HL-60 (cell line): Measurements from ENCODE around the gene PPP1R12C.
A peak's percentile ranks its signal among the peaks of the same experiment; 100 is the strongest.

Experiments used
- DNase-seq, 2 experiments: peaks; one replicate each; pipeline ENCODE4 v3.0.0-alpha.2; 2010 to 2020; ENCODE audit warnings: low read depth in 1 of 2, low spot score in 1 of 2
- H3K27ac ChIP-seq: fragments of 250-450 bp; sonication (Bioruptor Pico); replicated peaks from 2 replicates; pipeline ENCODE4 v1.5.1; 2020; ENCODE audit warnings: mild to moderate bottlenecking, moderate library complexity
- H3K27me3 ChIP-seq: fragments of 250-450 bp; sonication (Bioruptor Pico); 2 replicates; pipeline ENCODE4 v1.5.1; 2021; ENCODE audit warnings: mild to moderate bottlenecking, moderate library complexity; ENCODE audit not compliant: insufficient read depth, poor library complexity, severe bottlenecking
- H3K4me3 ChIP-seq: replicated peaks from 2 replicates; pipeline ENCODE4 v1.5.1; 2011; ENCODE audit warnings: mild to moderate bottlenecking, control low read depth, low read length; ENCODE audit not compliant: insufficient read depth
- GABPA ChIP-seq: IDR thresholded peaks from 2 replicates; pipeline ENCODE4 v1.6.1; 2012; ENCODE audit warnings: low read depth
- POLR2AphosphoS5 ChIP-seq: IDR thresholded peaks from 2 replicates; pipeline ENCODE4 v1.6.1; 2012; ENCODE audit warnings: low read depth
- REST ChIP-seq: IDR thresholded peaks from 2 replicates; pipeline ENCODE4 v1.6.1; 2012; ENCODE audit warnings: low read depth; ENCODE audit not compliant: insufficient replicate concordance
- SPI1 ChIP-seq: IDR thresholded peaks from 2 replicates; pipeline ENCODE4 v1.6.1; 2012; ENCODE audit warnings: low read depth, mild to moderate bottlenecking, borderline replicate concordance
- TF ChIP-seq, protein P1 (sequence below): IDR thresholded peaks from one replicate; pipeline ENCODE4 v1.5.1; 2011; ENCODE audit warnings: low read length, control low read depth, inconsistent platforms; ENCODE audit not compliant: insufficient read depth

Gene PPP1R12C

DNA sequence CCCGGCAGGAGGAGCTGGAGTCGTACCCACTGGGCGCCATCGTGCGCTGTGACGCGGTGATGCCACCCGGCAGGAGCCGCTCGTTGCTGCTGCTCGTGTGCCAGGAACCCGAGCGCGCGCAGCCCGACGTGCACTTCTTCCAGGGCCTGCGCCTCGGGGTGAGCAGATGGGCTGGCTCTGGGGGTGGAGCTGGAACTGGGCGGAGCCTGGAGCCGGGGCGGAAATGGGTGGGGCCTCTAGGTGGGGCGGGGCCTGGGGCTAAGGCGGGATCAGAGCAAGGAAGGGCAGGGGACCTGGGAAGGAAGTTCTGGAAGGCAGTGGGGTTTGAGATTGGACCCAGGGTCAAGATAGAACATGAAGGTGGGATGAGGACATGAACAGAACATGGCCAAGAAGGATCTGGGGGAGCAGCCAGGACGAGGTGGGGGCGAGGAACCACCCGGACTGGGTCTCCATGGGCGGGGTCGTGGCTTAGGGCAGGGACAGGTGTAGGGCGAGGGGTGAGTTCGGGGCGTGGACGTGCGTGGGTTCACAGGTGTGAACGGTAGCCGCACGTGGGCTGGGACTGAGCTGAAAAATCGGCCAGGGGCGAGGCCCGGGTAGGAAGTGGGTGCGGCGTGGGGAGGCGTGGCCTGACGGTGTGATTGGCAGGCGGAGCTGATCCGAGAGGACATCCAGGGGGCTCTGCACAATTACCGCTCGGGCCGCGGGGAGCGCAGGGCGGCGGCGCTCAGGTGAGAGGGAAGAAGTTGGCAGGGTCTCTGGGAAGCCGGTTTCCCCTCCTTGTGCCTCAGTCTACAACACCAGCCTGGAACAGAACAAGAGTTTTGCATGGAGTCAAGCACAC is 37.1 kb downstream of the PPP1R12C start:
- DNase-seq = peak; percentile 86 to 89
- TF ChIP-seq SPI1 (peak; percentile 42; the same call in 1 of the 2 replicates), POLR2AphosphoS5 (peak; percentile 21; the same call in 1 of the 2 replicates), GABPA (no peak), REST (no peak)
- TF ChIP-seq, protein P1, sequence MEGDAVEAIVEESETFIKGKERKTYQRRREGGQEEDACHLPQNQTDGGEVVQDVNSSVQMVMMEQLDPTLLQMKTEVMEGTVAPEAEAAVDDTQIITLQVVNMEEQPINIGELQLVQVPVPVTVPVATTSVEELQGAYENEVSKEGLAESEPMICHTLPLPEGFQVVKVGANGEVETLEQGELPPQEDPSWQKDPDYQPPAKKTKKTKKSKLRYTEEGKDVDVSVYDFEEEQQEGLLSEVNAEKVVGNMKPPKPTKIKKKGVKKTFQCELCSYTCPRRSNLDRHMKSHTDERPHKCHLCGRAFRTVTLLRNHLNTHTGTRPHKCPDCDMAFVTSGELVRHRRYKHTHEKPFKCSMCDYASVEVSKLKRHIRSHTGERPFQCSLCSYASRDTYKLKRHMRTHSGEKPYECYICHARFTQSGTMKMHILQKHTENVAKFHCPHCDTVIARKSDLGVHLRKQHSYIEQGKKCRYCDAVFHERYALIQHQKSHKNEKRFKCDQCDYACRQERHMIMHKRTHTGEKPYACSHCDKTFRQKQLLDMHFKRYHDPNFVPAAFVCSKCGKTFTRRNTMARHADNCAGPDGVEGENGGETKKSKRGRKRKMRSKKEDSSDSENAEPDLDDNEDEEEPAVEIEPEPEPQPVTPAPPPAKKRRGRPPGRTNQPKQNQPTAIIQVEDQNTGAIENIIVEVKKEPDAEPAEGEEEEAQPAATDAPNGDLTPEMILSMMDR = no peak
- Histone ChIP-seq H3K4me3 (peak overlapping the region; percentile 80), H3K27ac (peak overlapping the region; percentile 60), H3K27me3 (peaks cover 14% of the 10 kb centered on the region)

GRCh38 chr19:55079400-55080038 is 37.9 kb downstream of the PPP1R12C start:
- no peak for TF ChIP-seq SPI1
- no peak for TF ChIP-seq REST
- TF ChIP-seq POLR2AphosphoS5 = no peak
- TF ChIP-seq, protein P1 = no peak
- DNase-seq = no peak
- H3K4me3 ChIP-seq = peak overlapping the region; percentile 17; the same call in 1 of the 2 replicates
- H3K27ac ChIP-seq = no peak overlapping the region
- peaks cover 14% of the 10 kb centered on the region for H3K27me3 ChIP-seq

DNA sequence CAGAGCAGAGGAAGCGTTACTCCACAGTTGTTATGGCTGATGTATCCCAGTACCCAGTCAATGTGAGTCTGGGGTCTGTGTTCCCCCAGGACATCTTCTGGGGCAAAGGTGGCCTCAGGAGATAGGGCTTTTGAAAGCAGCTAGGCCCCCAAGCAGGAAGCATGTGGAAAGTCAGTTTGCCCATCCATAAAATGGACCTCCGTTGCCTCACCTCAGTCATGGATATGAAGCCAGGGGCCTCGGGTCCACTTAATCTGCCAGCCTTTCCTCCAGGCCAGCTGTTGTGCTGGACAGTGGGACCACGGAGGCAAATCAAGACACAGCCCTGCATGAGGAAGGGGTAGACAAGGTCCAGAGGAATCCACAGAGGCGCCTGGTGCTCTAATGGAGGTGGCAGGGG is 38.4 kb downstream of the PPP1R12C start:
- no peak for DNase-seq
- Histone ChIP-seq H3K27me3 (peaks cover 14% of the 10 kb centered on the region), H3K27ac (no peak overlapping the region), H3K4me3 (no peak overlapping the region)
- TF ChIP-seq, protein P1 = no peak
- TF ChIP-seq SPI1 (no peak), POLR2AphosphoS5 (no peak)
